AG10803 (cell line): Measurements from ENCODE around the gene SNX17.

Source experiments
- DNase-seq: peaks from one replicate; pipeline ENCODE4 v3.0.0; 2010; ENCODE audit warnings: low read depth
- H3K4me3 ChIP-seq: 2 replicates; pipeline ENCODE4 v1.5.1; 2011; ENCODE audit warnings: mild to moderate bottlenecking, low read length, control low read depth
- TF ChIP-seq, protein P1 (sequence below): conservative IDR thresholded peaks from 2 replicates; pipeline ENCODE4 v1.5.1; 2011; ENCODE audit warnings: mild to moderate bottlenecking, low read length, control low read depth, inconsistent platforms

The SNX17 gene

GRCh38 chr2:27370816-27371620, 602 bp downstream of the SNX17 start:
- peak overlapping the region; percentile 93 for H3K4me3 ChIP-seq
- TF ChIP-seq, protein P1, sequence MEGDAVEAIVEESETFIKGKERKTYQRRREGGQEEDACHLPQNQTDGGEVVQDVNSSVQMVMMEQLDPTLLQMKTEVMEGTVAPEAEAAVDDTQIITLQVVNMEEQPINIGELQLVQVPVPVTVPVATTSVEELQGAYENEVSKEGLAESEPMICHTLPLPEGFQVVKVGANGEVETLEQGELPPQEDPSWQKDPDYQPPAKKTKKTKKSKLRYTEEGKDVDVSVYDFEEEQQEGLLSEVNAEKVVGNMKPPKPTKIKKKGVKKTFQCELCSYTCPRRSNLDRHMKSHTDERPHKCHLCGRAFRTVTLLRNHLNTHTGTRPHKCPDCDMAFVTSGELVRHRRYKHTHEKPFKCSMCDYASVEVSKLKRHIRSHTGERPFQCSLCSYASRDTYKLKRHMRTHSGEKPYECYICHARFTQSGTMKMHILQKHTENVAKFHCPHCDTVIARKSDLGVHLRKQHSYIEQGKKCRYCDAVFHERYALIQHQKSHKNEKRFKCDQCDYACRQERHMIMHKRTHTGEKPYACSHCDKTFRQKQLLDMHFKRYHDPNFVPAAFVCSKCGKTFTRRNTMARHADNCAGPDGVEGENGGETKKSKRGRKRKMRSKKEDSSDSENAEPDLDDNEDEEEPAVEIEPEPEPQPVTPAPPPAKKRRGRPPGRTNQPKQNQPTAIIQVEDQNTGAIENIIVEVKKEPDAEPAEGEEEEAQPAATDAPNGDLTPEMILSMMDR, result no peak
- DNase-seq, result peak; percentile 58

GRCh38 chr2:27372937-27373336, 2.5 kb downstream of the SNX17 start:
- H3K4me3 ChIP-seq, result no peak overlapping the region
- TF ChIP-seq, protein P1, result no peak
- DNase-seq, result no peak

- DNase-seq, result no peak
- no peak overlapping the region for H3K4me3 ChIP-seq
- TF ChIP-seq, protein P1, result no peak
These were observed 3.2 kb downstream of the SNX17 start for GRCh38 chr2:27373567-27373966.

DNA sequence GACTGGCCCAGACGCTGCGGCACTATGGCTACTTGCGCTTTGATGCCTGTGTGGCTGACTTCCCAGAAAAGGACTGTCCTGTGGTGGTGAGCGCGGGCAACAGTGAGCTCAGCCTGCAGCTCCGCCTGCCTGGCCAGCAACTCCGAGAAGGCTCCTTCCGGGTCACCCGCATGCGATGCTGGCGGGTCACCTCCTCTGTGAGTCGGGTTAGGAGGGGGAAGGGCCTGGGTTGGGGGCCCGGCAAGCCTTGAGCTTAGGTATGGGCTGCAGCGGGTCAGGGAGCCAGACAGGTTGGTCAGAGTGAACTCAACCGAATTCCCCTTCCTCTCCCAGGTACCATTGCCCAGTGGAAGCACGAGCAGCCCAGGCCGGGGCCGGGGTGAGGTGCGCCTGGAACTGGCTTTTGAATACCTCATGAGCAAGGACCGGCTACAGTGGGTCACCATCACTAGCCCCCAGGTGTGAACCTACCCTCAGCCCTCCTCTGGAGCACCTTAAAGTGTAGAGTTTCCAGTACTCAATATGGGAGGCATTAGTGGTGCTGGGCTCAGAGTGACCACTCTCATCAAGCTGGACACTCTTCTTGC, 5.2 kb downstream of the SNX17 start:
- no peak for DNase-seq
- no peak overlapping the region for H3K4me3 ChIP-seq
- TF ChIP-seq, protein P1, result no peak

DNA sequence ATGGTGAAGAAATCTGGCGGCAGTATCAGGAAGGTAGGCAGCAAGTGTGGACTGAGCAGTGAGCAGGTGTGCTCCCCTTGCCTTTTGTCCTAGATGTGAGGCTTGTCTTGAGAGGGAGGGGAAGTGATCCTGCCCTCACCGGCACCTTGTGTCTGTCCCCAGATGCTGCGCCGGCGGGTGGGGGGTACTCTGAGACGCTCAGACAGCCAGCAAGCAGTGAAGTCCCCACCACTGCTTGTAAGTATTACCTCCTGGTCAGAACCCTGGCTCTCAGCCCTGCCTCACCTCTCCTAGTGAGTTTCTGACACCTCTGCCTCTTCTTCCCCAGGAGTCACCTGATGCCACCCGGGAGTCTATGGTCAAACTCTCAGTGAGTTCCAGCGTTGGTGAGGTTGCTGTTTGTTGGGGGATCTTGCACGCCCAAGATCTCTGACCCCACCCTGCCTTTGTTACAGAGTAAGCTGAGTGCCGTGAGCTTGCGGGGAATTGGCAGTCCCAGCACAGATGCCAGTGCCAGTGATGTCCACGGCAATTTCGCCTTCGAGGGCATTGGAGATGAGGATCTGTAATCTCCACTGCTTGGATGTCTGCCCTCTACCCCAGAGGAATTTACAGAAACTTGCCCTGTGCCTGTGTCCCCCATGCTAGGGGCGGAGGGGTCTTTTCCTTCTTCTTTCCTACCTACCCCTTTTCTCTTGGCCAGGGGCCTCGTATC, 5.9 kb downstream of the SNX17 start:
- TF ChIP-seq, protein P1, result no peak
- no peak for DNase-seq
- H3K4me3 ChIP-seq, result no peak overlapping the region

DNA sequence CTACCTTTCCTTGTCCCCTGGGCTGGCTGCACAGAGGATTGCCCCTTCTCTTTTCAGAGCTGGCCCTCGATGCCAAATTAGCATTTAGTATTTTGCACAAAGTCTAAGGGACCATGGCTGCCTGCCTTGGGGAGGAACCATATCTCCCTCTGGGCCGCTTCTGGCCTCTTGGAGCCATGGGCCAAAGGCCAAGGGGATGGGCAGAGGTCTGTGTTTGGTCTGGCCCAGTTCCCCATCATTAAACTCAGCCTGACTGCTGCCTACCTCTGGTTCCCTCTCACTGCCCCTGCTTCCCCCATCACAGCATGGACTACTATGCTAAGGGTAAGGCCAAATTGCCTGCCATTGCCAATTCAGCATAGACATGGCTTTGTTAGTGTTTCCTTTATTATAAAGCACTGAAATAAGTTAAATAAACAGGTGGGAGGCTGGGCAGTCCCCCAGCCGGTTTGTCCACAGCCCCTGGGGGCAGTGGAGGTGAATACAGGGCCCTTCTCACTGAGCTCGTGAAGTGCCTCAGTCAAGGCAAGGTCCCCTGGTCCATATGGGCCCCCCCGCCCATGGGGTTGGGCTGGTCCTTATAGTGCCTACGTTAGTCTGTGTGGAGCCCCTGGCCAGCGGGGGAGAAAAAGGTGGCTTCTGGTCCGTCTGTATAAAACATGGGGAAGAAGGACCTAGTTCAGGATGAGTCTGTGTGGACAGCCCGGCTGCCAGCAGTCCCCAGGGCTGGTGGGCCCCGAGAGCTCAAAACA, 6.6 kb downstream of the SNX17 start:
- no peak for DNase-seq
- H3K4me3 ChIP-seq, result no peak overlapping the region
- TF ChIP-seq, protein P1, result no peak
